Jurkat, Clone E6-1 (cell line): Measurements from ENCODE around the gene UBXN6.

ENCODE experiments used
- DNase-seq: peaks from one replicate; pipeline ENCODE4 v3.0.0-alpha.2; 2011; ENCODE audit warnings: low read depth, low spot score
- H3K4me3 ChIP-seq: 2 replicates; pipeline ENCODE4 v1.5.1; 2011; ENCODE audit warnings: mild to moderate bottlenecking, low read length, control low read depth, moderate library complexity

The UBXN6 gene

GRCh38 chr19:4494691-4495064 is 37.1 kb upstream of the UBXN6 start:
- DNase-seq, result no peak
- H3K4me3 ChIP-seq, result no peak overlapping the region

DNA sequence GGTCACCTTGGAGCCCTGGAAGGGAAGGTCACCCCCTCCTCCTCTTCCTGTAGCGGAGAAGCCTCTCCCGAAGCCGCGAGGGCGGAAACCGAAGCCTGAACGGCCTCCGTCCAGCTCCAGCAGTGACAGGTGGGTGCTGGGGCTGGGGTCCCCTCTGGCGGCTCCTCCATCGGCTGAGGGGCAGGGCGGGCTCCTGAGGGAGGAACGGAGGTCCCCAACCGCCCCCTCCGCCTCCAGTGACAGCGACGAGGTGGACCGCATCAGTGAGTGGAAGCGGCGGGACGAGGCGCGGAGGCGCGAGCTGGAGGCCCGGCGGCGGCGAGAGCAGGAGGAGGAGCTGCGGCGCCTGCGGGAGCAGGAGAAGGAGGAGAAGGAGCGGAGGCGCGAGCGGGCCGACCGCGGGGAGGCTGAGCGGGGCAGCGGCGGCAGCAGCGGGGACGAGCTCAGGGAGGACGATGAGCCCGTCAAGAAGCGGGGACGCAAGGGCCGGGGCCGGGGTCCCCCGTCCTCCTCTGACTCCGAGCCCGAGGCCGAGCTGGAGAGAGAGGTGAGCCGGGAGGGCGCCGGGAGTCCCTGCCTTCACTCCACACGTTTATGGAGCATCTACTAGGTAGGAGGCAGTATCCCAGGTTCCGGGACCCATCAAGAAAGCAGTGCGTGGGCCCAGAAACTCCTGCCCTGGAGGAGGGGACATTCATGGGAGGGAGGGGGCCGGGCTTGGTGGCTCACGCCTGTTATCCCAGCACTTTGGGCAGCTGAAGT is 36.5 kb upstream of the UBXN6 start:
- DNase-seq, result no peak
- no peak overlapping the region for H3K4me3 ChIP-seq

DNA sequence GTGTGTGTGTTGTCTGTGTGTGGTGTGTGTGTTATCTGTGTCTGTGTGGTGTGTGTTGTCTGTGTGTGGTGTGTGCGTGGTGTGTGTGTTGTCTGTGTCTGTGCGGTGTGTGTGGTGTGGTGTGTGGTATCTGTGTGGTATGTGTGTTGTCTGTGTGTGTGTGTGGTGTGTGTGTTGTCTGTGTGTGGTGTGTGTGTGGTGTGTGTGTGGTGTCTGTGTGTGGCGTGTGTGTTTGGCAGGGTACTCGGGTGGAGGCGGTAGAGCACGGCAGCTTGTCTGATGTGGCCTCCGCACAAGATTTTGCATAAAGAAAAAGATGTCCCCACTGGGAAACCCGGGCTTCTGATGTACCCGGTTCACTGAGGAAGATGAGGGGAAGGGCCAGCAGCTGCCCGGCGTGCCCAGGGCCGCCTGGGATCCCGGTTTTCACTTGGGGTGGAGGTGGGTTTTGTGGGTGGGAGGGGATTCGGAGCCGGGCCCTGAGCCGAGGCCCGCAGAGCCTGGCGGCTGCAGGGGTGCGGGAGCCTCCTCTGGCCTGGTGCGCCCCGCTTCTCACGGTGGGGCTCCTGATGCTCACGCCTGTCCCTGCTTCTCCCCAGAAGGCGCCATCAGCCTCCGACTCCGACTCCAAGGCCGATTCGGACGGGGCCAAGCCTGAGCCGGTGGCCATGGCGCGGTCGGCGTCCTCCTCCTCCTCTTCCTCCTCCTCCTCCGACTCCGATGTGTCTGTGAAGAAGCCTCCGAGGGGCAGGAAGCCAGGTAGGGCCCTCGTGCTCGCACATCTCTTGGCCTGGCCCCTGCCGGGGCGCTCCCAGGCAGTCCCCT is 35.7 kb upstream of the UBXN6 start:
- DNase-seq, result no peak
- H3K4me3 ChIP-seq, result no peak overlapping the region

- no peak for DNase-seq
- H3K4me3 ChIP-seq, result no peak overlapping the region
Observed at GRCh38 chr19:4492337-4493103, 34.9 kb upstream of the UBXN6 start.

GRCh38 chr19:4491446-4491845 is 33.9 kb upstream of the UBXN6 start:
- no peak for DNase-seq
- H3K4me3 ChIP-seq, result no peak overlapping the region

DNA sequence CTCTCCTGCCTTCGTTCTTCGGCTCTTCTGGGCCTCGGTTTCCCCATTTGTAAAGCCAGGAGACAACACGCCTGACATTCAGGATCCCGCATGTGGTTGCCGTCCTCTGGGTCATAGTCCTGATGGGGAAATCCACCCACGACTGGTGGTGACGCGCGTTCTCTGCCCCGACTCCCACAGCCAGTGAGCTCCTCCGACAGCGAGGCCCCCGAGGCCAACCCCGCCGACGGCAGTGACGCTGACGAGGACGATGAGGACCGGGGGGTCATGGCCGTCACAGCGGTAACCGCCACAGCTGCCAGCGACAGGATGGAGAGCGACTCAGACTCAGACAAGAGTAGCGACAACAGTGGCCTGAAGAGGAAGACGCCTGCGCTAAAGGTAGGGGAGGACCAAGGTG is 30.9 kb upstream of the UBXN6 start:
- H3K4me3 ChIP-seq, result no peak overlapping the region
- no peak for DNase-seq

- H3K4me3 ChIP-seq, result no peak overlapping the region
- DNase-seq, result no peak
Observed at GRCh38 chr19:4487572-4487971, 30.0 kb upstream of the UBXN6 start.

GRCh38 chr19:4483385-4483784 is 25.8 kb upstream of the UBXN6 start:
- no peak for DNase-seq
- no peak overlapping the region for H3K4me3 ChIP-seq

DNA sequence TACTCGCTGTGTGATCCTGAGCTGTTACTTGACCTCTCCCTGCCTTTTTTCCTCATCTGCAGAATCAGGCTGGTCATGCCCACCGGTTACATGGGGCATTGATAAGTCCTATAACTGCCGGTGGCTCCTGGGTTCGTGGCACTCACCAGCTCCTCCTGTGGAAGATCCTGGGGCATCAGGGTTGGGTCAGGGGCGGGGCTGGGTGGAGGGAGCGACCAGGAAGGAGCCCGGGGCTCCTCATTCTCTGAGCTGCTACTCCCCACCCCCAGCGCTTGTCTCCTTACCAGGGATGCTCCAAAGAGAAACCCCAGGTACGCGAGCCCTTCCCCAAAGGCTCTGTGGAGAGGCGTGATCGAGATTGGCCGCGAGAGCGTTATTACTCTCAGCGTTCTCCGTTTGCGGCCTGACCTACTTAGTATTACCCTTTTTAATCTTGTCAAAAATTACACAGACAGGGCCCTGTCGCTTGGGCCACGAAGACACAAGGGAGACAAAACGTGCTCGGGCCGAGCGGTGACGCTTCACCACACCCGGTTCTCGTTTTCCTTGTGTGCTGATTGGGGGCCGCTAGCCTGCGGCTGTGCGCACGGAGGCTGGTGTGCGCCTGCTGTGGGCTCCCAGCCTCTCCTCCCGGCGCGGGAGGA is 25.2 kb upstream of the UBXN6 start:
- no peak for DNase-seq
- H3K4me3 ChIP-seq, result no peak overlapping the region

DNA sequence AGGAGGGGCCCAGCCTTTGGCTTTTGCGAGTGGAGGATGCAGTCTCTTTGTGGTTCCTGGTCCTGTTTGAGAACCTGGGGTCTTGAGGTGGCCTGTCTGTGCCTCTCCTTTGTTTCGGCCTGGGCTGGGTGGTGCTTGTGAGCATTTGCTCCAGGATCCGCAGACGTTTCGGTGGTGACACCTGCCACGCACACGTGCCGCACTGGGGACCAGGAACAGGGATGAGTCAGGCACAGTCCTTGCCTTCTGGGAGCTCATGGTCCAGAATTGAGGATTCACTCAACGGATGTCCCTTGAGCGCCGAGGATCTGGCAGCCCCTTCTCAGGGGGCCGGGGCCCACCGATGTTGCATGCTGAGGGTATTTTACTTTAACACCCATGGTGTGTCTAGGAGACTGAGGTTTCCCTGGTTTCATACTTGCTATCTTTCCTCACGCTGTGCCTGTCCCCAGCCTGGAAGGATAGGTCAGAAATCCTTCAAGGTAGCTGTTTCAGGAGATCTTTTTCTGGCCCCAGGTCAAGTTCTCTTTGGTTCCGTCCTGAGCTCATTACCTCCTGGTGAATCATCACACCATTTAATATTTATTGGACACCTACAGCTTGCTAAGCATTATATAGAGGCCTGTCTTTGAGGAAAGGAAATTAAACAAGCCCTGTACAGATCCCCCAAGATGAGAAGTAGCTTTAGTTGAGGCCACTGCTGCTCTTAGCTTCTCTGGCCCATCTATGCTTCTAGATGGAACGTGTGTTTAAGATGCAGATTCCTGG is 19.6 kb upstream of the UBXN6 start:
- no peak for DNase-seq

DNA sequence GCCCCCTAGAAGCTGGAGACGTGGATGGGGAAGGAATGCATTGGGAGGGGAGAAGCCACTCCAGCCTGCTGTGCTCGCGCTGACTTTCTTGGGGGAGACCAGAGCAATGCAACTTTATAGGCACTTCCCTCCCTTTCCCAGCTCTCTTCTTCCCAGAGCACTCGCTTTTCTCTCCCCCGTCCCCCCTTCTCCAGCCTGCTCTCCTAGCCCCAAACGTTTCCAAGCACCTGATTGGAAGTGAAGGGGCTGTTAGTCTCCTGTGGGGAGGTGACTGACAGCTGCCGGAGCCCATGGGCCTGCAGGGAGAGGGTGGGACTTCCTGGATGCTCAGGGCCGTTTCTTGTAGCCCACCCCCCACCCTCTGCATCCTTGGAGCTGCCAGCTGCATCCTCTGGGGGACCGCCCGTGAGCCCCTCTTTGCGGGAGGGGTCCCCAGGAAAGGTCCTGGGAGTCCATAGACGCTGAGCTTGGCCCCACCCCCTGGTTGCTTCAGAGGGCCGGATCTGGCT is 17.0 kb upstream of the UBXN6 start:
- peak overlapping the region; percentile 75 for H3K4me3 ChIP-seq
- DNase-seq, result peak; percentile 70

More for the DNA sequence above, 19.6 kb upstream of the UBXN6 start:
- H3K4me3 ChIP-seq, result no peak overlapping the region

DNA sequence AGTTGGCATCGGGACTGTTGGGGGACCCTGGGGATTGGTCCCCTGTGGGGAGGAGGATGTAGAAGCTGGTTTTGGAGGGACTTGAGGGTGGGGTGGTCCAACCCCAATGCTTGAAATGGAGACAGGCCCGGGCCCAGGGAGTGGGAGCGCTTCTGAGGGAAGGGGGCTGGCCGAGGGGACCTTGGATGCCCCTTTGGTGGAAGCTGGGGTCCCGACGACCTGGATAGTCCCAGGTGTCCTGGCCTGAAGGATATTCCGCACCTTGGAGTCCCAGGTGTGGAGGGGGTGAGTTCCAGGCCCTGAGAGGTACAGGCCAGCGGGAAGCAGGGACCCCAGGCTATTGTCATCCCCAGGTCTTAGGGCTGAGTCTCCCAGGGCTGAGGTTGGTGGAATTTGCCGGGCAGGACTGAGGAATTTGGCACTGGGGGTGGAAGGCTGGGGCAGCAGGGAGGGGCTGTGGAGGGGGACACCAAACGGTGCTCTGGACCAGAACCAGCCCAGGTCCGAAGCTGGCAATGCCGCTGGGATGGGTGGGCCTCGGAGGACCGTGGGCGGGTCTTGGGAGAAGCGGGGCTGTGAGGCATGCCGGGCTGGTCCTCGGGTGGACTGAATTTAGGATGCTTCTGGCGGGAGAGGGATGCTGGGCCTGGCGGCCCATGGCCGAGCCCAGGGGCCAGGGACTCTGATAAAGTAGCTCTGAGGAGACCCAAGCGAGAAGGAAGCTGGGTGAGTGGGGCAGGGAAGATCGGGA is 16.3 kb upstream of the UBXN6 start:
- peak overlapping the region; percentile 75 for H3K4me3 ChIP-seq
- no peak for DNase-seq

- DNase-seq, result no peak
- H3K4me3 ChIP-seq, result peak overlapping the region; percentile 75
Observed at GRCh38 chr19:4473011-4473762, 15.6 kb upstream of the UBXN6 start.

- no peak for DNase-seq
Observed at GRCh38 chr19:4472174-4472974, 14.8 kb upstream of the UBXN6 start, which contains the start of gene HDGFL2. Gene HDGFL2, plus strand, starts transcription at chr19:4472297. Its CDS starts 54 bp downstream, at chr19:4472351.

GRCh38 chr19:4471403-4472173 is 14.0 kb upstream of the UBXN6 start:
- peak; percentile 100 for DNase-seq
- H3K4me3 ChIP-seq, result peak overlapping the region; percentile 70

More at GRCh38 chr19:4472174-4472974, 14.8 kb upstream of the UBXN6 start, which contains the start of gene HDGFL2:
- H3K4me3 ChIP-seq, result peak within 1 kb of the TSS; percentile 75
